ENCODE results near the gene SLC7A6OS. TPM values are rescaled to one million over a fixed set of nuclear protein-coding genes. Genes with fewer than 3 reads are reported as not detected.

SLC7A6OS gene
- total RNA-seq, 1 donor from 2014 or later, result 21.7 TPM

GRCh38 chr16:68269793-68270192 lies 41.0 kb downstream of the SLC7A6OS start:
- H3K36me3 Mint-ChIP-seq, result peaks cover 4% of the 10 kb centered on the region
- TF ChIP-seq, protein P1, sequence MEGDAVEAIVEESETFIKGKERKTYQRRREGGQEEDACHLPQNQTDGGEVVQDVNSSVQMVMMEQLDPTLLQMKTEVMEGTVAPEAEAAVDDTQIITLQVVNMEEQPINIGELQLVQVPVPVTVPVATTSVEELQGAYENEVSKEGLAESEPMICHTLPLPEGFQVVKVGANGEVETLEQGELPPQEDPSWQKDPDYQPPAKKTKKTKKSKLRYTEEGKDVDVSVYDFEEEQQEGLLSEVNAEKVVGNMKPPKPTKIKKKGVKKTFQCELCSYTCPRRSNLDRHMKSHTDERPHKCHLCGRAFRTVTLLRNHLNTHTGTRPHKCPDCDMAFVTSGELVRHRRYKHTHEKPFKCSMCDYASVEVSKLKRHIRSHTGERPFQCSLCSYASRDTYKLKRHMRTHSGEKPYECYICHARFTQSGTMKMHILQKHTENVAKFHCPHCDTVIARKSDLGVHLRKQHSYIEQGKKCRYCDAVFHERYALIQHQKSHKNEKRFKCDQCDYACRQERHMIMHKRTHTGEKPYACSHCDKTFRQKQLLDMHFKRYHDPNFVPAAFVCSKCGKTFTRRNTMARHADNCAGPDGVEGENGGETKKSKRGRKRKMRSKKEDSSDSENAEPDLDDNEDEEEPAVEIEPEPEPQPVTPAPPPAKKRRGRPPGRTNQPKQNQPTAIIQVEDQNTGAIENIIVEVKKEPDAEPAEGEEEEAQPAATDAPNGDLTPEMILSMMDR (conservative IDR thresholded peaks at IDR 0.05), result no peak
- H3K27me3 Mint-ChIP-seq, result no peaks in the 10 kb centered on the region
- no peak overlapping the region for H3K27ac Mint-ChIP-seq
- H3K4me3 Mint-ChIP-seq, result no peak overlapping the region
- no peak for DNase-seq (ENCODE audit: extremely low spot score, unreplicated experiment)
- peaks cover 26% of the 10 kb centered on the region for H3K4me1 Mint-ChIP-seq (ENCODE audit: unreplicated experiment)
- no peaks in the 10 kb centered on the region for H3K9me3 Mint-ChIP-seq

DNA sequence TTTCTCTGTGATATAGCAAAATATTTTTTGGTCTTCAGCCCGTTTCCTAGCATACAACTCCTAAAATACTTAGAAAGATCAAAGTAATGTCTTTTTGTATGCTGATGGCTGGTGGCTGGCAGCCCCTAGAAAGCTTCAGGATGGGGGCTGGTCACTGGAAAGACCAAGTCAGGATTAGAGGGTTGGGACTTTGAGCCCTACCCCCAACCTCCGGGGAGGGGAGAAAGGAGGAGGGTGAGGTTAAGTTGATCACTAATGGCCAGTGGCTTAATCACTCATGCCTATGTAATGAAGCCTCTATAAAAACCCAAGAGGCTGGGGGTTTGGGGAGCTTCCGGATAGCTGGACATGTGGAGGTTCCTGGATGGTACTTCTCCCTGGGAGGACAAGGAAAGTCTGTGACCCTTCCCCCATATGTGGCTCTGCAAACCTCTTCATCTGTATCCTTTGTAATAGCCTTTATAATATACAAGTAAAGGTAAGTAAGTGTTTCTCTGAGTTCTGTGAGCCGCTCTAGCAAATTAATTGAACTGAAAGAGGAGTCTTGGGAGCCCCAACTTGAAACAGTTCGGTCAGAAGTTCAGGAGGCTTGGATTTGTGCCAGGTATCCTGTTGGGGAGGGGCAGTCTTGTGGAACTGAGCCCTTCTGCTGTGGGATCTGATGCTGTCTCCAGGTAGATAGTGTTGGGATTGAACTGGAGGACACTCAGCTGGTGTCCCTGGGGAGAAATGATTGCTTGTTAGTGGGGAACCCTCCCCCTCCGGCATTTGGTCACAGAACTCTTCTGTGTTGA lies 42.9 kb downstream of the SLC7A6OS start:
- Mint-ChIP-seq H3K27me3 (no peaks in the 10 kb centered on the region), H3K4me3 (peak overlapping the region; percentile 67), H3K9me3 (no peaks in the 10 kb centered on the region), H3K27ac (peak overlapping the region; percentile 65), H3K4me1 (ENCODE audit: unreplicated experiment) (peaks cover 32% of the 10 kb centered on the region), H3K36me3 (no peaks in the 10 kb centered on the region)
- TF ChIP-seq, protein P1 (conservative IDR thresholded peaks at IDR 0.05), result no peak
- DNase-seq (ENCODE audit: extremely low spot score, unreplicated experiment), result no peak

DNA sequence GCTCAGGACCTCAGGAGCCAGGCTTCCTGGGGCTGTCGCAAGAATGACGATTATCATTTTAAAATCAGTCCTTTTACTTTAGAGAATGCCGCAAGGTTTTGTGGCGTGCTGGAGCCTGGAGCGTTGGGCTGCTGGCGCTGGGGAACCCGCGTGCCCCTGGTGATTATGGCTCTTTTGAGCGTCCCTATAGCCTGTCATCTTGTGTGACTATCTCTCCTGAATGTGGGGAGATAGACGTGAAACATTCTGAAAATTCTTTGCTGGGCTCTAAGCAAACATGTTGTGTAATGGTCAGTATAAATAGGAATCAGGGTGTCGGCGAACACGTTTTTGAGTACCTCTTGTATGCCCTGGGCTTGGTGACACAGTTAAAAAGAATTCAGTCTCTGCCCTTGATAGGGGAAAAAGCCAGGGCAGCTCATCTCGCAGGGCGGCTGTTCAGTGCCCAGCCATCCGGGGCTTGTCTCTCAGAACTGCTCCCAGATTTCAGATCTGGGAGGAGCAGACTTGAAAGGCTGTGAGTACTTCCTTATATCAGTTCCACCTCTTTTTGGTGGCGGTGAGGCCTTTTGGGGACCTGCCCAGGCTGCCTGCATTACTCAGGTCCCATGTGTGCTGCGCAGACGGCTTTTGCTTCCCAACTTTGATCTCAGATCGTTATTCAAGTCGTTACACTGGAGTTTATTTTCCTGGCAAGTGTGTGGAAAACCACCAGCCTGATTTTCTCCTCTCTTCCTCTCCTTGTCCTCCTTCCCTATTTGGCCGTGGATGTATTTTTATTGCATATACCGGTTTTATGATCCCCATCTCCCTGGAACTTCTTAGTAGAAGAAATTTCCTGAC lies 45.4 kb downstream of the SLC7A6OS start:
- Mint-ChIP-seq H3K4me1 (ENCODE audit: unreplicated experiment) (peaks cover 32% of the 10 kb centered on the region), H3K27me3 (no peaks in the 10 kb centered on the region), H3K4me3 (peak overlapping the region; percentile 92), H3K9me3 (no peaks in the 10 kb centered on the region), H3K27ac (peak overlapping the region; percentile 96), H3K36me3 (no peaks in the 10 kb centered on the region)
- DNase-seq (ENCODE audit: extremely low spot score, unreplicated experiment), result no peak
- TF ChIP-seq, protein P1 (conservative IDR thresholded peaks at IDR 0.05), result no peak

- Mint-ChIP-seq H3K9me3 (no peaks in the 10 kb centered on the region), H3K27ac (peak within 1 kb of the TSS; percentile 96)
Measured at GRCh38 chr16:68264128-68265077, 46.3 kb downstream of the SLC7A6OS start, which contains the start of gene SLC7A6. Gene SLC7A6 (plus strand): TSS chr16:68264526. CDS start chr16:68274727, 10,201 bp downstream.

More at GRCh38 chr16:68264128-68265077, 46.3 kb downstream of the SLC7A6OS start, which contains the start of gene SLC7A6:
- H3K4me3 Mint-ChIP-seq, result peak within 1 kb of the TSS; percentile 94
- no peaks in the 10 kb centered on the region for H3K36me3 Mint-ChIP-seq
- peaks cover 31% of the 10 kb centered on the region for H3K4me1 Mint-ChIP-seq (ENCODE audit: unreplicated experiment)
- peak; percentile 83 for DNase-seq (ENCODE audit: extremely low spot score, unreplicated experiment)
- TF ChIP-seq, protein P1 (conservative IDR thresholded peaks at IDR 0.05), result peak; percentile 84
- no peaks in the 10 kb centered on the region for H3K27me3 Mint-ChIP-seq
